Posterior vena cava (tissue), 2 donors: Measurements from ENCODE around the gene SMYD4. TPM values are rescaled to one million over a fixed set of nuclear protein-coding genes. Genes with fewer than 3 reads are reported as not detected.
"Not testable (repeated sequence)": the region's sequence is repeated elsewhere in the genome, so short reads cannot be mapped to it uniquely, and the experiment has no call there.

Experiments used
- DNase-seq: peaks from one replicate; pipeline ENCODE4 v3.0.0-alpha.2; 2020; ENCODE audit warnings: low spot score
- intact Hi-C, 2 donors: fragments of 100-400 bp; cut with DNase I; formaldehyde crosslinking; loops; one replicate each; pipeline versions ENCODE4 v1.14.1 to v1.14.2; 2022 to 2023
- long read RNA-seq, 2 donors: library from polyadenylated mRNA; unstranded; transcript quantifications; one replicate each; pipeline ENCODE4 v2.0.0, GENCODE V29; 2020 to 2021
- total RNA-seq, 2 donors: library from RNA; stranded (reverse); fragmentation: NEBNext Ultra II Directional; extraction: Animal tissue kit (Norgen Biotek cat#: 25700); gene quantifications; one replicate each; pipeline ENCODE4 v1.2.1, GENCODE V29; 2021
- donor health status: DM: yes; HTN: yes; CAD: no.
- donor health status: DM: yes; HTN: yes; CAD: no.

Gene SMYD4, protein sequence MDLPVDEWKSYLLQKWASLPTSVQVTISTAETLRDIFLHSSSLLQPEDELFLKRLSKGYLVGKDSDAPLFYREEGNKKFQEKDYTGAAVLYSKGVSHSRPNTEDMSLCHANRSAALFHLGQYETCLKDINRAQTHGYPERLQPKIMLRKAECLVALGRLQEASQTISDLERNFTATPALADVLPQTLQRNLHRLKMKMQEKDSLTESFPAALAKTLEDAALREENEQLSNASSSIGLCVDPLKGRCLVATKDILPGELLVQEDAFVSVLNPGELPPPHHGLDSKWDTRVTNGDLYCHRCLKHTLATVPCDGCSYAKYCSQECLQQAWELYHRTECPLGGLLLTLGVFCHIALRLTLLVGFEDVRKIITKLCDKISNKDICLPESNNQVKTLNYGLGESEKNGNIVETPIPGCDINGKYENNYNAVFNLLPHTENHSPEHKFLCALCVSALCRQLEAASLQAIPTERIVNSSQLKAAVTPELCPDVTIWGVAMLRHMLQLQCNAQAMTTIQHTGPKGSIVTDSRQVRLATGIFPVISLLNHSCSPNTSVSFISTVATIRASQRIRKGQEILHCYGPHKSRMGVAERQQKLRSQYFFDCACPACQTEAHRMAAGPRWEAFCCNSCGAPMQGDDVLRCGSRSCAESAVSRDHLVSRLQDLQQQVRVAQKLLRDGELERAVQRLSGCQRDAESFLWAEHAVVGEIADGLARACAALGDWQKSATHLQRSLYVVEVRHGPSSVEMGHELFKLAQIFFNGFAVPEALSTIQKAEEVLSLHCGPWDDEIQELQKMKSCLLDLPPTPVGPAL
- total RNA-seq: 10 to 100 TPM; 16.8 to 19.7 TPM
- long read RNA-seq, donor 1, full-length matches to known transcripts: 4 of 9 reads
- long read RNA-seq, donor 1, partial matches to known transcripts: 1 of 9 reads
- long read RNA-seq, donor 1, other reads (novel, unspliced or antisense): 4 of 9 reads
- long read RNA-seq, donor 2, full-length matches to known transcripts: 19 of 45 reads
- long read RNA-seq, donor 2, partial matches to known transcripts: 14 of 45 reads
- long read RNA-seq, donor 2, other reads (novel, unspliced or antisense): 12 of 45 reads

DNA sequence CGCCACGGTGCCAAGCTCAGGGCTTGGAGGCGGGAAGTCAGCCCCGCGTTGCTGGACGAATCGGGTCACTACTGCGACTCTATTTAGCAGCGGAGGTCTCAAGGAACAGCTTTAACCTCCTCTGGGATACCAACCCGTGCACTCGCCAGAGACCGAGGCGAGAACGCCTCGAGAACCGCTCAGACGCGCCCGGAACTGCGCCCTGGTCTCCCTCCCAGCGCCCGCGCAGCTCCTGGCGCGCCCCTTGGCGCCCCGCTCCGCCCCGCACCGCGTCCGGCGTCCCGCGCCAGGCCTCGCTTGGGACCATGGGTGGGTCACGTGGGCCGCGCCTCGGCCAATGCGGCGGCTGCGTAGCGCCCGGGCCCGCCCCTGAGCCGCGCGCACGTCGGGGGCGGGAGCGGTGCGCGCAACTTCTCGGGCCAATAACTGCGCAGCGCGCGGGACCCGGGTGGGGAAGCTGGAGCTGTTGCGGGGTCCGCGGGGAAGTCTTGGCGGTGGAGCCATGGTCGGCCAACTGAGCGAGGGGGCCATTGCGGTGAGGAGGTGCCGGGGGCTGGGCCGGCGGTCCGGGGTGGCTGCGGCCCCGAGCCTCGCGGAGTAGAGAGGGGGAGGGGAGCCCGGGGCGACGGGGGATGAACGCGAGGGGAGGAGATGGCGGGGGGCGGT lies at the start of gene SMYD4, which contains the start of gene RPA1:
Gene SMYD4 (minus strand): TSS at position 311 of the 666 bp plus-strand sequence. CDS start 1,908 bp downstream, outside the sequence.
Gene RPA1 (plus strand): TSS at position 414 of the 666 bp plus-strand sequence. CDS start 89 bp downstream, at position 503.
- intact Hi-C loops: loop anchor here in 1 of 2 donors (5.0 kb wide), 1 partner anchor 42 kb away; no protein-coding TSS in a partner anchor

DNA sequence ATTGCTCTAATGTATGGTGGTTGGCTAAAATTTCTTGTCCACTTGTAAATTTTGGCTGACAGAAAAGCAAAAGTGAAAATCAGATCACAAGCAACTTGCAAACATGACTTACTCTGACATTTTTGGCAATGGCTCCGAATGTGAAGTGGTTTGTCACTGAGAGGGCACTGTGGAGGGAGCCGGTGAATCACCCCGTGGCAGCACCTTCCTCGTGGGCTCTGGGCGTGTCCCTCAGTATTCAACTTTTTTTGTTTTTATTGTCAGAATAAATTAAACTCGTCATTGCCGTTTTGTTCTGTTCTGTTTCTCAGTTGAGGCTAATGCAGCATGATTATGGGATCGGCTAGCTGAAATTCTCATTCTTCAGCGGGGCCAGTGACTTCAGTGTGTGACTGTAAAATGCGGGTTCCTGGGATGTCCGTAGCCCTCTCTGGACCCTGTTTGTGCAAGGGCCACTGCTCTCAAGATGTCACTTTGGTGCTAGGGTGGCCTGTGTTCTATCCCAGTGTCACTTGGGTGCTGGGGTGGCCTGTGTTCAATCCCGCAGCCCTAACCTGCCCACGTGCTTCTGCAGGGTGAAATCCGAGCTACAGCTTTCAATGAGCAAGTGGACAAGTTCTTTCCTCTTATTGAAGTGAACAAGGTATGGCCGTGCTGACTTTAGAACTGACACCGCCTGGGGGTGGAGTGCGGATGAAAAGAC lies 48.9 kb upstream of the SMYD4 start:
- intact Hi-C loops: no loop called here
- no peak for DNase-seq

More for the DNA sequence above, at the start of gene SMYD4, which contains the start of gene RPA1:
- peak; percentile 96 for DNase-seq

DNA sequence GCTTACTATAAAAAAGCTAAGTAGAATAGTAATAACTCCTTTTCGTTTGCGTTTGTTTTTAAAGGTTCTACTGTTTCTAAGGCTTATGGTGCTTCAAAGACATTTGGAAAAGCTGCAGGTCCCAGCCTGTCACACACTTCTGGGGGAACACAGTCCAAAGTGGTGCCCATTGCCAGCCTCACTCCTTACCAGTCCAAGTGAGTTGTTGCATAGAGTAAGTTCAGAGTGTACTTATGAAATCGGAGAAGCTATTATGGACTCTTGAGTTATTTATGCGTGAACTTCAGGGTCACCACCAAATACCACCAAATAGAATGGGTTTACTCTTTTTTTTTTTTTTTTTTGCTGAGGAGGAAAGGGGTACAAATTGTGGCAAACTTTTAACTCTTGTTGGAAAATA lies 45.9 kb upstream of the SMYD4 start:
- DNase-seq: no peak
- intact Hi-C loops: no loop called here

DNA sequence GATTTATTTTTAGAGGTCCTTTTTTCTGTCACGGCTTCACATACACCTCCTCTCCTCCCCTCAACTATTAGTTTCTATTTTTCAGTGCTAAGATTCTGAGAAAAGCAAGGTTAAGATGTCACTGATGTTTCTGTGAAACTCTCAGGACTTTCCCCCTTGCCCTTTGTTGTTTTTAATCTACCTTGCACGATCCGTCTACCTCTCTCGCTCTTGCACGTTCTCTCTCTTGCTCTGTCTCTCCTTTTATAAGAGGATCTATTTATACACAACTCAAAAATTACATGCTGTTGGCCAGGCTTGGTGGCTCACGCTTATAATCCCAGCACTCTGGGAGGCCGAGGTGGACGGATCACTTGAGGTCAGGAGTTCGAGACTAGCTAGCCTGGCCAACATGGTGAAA lies 43.7 kb upstream of the SMYD4 start:
- intact Hi-C loops: no loop called here
- DNase-seq: no peak

- intact Hi-C loops: no loop called here
Observed at GRCh38 chr17:1872976-1873375, 43.3 kb upstream of the SMYD4 start.

GRCh38 chr17:1872254-1872653 lies 42.6 kb upstream of the SMYD4 start:
- intact Hi-C loops: no loop called here
- no peak for DNase-seq

More at GRCh38 chr17:1872976-1873375, 43.3 kb upstream of the SMYD4 start:
- DNase-seq: no peak

DNA sequence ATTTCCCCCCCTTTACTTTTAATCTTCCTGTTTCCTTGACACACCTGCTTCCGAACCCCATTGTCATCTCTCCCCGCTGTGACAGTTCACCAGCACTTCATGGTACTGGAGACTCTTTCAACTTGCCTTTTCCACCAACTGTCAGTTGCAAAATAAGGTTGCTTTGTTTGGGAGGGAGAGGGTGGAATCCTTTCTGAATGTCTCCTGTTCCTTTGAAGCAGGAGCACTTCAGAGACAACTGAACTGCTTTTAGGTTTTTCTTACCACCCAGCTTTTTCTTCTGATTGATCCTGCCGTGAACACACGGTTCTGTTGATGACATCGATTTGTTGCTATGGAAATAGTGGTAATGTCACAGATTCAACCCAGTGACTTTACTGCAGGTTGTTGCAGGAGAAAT lies 42.1 kb upstream of the SMYD4 start:
- DNase-seq: no peak
- intact Hi-C loops: no loop called here

DNA sequence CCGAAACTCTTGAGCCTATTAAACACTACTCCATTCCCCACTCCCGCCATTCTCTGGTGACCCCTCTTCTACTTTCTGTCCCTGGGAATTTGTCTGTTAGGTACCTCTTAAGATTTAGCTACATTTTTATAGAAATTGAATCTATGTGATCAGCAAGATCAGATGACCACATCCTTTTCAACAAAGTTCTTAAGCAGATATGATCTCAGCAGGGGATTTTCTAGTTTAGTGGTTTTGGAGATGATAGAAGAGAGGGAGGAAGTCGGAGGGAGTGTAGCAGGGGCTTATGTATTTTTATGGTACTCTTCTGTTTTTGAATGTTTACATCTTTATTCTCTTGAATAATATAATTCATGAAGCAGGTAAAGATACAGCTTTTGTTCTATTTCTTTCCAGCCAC lies 40.9 kb upstream of the SMYD4 start:
- intact Hi-C loops: no loop called here

DNA sequence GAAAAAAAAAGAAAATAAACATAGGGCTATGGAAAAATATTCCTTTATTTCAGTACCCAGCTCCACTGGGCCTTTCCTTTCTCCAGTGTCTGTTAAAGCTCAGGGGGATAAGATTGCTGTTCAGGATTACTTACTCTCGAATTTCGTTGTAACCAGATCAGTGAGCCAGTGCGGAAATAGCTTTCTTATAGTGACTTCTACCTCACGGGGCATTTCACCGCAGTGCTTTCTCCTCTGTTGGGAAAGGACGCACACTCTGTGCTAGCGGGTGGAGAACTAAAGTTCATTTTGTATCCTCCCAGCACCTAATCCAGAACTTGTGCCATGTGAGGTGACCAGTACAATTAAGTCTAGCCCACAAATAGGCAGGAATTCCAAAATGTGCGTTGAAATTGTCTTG lies 38.4 kb upstream of the SMYD4 start:
- no peak for DNase-seq
- intact Hi-C loops: loop anchor here in 1 of 2 donors (10.0 kb wide), 2 partner anchors 143 to 293 kb away; partner anchors contain the start of gene WDR81

More for the DNA sequence above, 40.9 kb upstream of the SMYD4 start:
- DNase-seq: no peak

DNA sequence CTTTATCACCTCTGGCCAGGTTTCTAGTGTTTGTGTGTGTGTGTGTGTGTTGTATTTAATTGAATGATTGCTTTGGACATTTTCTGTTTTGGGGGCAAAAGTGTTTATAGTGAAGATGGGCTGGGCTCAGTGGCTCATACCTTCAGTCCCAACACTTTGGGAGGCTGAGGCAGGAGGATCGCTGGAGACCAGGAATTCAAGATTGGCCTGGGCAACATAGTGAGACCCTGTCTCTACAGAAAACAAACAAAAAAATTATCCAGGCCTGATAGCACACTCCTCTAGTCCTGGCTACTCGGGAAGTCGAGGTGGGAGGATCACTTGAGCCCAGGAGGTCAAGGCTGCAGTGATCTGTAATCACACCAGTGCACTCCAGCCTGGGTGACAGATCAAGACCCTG lies 37.6 kb upstream of the SMYD4 start:
- intact Hi-C loops: loop anchor here in 1 of 2 donors (10.0 kb wide), 2 partner anchors 143 to 293 kb away; partner anchors contain the start of gene WDR81
- no peak for DNase-seq

DNA sequence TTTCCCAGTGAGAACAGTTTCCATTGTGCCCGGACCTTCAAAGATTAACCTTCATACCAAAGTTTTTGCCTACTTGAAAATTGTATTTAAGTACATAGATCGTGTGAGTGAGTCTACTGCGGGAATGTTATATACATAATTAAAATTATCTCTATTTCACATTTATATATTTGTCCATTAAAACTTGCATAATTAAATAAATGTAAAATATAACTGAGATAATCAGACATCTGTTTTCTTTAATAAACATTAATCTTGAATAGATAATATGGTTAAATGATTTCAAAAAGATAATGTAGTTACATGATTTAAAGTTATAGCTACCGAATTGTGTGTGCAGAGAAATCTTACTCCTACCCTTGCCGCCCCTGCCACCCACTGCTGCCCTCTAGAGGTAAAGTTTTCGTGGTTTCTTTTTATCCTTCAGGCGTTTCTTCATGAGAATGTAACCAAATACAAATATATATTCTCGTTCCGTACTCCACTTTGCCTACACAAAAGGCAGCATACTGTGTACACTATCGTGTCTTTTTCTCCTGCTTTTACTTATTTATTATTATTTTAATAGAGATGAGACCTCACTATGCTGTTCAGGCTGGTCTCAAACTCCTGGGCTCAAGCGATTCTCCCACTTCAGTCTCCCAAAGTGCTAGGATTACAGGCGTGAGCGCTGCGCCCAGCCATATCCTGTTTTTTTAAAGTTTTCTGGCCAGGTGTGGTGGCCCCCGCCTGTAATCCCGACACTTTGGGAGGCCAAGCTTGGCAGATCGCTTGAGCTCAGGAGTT lies 35.7 kb upstream of the SMYD4 start:
- no peak for DNase-seq
- intact Hi-C loops: loop anchor here in 1 of 2 donors (10.0 kb wide), 2 partner anchors 141 to 291 kb away; partner anchors contain the start of gene WDR81

DNA sequence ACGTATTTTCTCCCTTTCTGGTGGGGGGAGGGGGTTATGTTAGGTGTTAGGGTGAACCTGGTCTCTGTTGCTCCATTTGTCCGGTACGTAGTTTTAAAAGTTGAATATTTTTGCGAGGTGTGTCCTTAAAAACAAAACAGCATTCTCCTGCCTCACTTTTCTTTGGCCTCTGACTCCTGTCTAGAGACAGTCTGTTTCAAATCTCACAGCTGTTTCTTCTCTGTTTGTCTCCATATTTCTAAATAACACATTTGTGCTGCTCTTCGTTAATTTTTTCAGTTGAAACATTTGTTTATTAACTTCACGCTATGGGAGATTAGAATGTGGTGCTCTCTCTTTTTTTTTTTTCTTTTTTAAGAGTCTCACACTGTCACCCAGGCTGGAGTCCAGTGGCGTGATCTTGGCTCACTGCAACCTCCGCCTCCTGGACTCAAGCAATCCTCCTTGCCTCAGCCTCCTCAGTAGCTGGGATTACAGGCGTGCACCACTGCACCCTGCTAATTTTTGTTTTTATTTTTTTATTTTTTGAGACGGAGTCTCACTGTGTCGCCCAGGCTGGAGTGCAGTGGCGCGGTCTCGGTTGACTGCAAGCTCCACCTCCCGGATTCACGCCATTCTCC lies 31.8 kb upstream of the SMYD4 start:
- DNase-seq: no peak
- intact Hi-C loops: loop anchor here in 1 of 2 donors (10.0 kb wide), 2 partner anchors 137 to 287 kb away; partner anchors contain the start of gene WDR81

- intact Hi-C loops: loop anchor here in 1 of 2 donors (10.0 kb wide), 2 partner anchors 136 to 286 kb away; partner anchors contain the start of gene WDR81
- DNase-seq: no peak
Observed at GRCh38 chr17:1860978-1861377, 31.3 kb upstream of the SMYD4 start.

DNA sequence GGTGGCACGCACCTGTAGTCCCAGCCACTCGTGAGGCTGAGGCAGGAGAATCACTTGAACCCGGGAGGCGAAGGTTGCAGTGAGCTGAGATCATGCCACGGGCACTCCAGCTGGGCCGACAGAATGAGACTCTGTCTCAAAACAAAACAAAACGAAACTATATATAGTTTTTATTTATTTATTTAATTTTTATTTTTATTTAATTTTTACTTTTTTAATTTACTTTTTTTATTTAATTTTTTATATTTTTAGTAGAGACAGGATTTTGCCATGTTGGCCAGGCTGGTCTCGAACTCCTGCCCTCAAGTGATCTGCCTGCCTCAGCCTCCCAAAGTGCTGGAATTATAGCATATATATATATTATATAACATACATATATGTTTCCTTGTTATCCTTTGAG lies 26.8 kb upstream of the SMYD4 start:
- intact Hi-C loops, DNase-seq: not testable (repeated sequence)

- intact Hi-C loops: no loop called here
- no peak for DNase-seq
Observed at GRCh38 chr17:1853698-1854097, 24.0 kb upstream of the SMYD4 start.

DNA sequence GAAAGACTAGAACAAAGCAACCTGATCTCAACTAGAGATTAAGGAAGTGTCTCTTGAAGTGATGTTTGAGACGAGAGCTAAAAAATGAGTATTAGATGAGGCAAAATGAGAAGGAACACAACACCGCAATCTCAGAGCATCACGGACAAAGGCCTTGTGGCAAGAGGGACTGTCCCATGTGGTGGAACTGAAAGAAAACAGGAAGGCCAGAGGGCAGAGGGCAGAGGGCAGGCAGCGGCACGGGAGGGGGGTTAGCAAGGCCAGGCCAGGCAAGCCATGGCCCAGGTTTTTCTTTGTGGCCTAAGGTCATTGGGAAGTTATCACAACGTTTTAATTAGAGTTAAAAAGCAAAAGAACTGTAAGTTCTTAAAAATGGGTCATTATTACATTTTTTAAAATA lies 22.6 kb upstream of the SMYD4 start:
- intact Hi-C loops: no loop called here
- DNase-seq: no peak

DNA sequence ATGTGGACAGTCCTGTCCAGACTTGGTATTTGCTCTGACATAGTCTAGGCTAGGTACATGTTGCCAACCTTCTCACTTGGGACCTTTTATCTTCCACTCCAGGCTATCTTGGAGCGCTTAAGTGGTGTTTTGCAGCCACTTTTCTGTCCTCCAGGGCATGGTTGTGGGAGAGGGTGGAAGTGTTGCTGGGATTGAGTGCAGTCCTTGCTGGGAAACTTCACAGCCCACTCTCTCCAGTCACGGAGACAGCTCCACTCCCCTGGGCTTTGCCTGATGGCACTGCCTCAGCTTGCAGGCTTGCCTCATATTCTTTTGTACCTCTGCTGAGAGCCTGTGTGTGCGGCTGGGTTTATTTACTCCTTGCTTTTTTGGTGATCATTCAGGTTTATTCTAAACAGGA lies 17.5 kb upstream of the SMYD4 start:
- no peak for DNase-seq
- intact Hi-C loops: no loop called here
